ENCODE measurements around the gene SEM1.
"Not testable (repeated sequence)": the region's sequence is repeated elsewhere in the genome, so short reads cannot be mapped to it uniquely, and the experiment has no call there.

SEM1 gene

DNA sequence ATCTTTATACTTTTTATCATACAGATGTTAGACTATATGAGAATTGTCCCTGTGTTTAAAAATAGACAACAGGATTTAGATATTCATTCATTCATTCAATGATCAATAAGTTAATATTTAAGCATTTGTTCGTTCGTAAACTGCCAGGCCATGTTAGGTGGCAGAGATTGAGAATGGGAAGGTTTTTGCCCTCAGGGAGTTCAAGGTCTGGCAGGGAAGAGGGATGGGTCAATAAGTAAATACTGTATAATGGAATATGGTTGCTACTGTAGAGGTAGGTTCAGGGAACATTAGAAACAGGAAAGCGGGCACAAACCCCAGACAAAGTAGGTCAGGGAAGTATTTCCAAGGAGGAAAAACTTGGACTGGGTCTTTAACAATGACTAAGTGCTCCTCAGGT, 64.6 kb downstream of the SEM1 start:
- Histone ChIP-seq H3K36me3 (ENCODE audit: control insufficient read depth in 1 of 2, insufficient read depth in 2 of 2, low read length in 2 of 2) (no peaks in the 10 kb centered on the region), H4K91ac (ENCODE audit: low read depth, low read length) (no peak overlapping the region), H3K79me1 (ENCODE audit: low read length) (no peaks in the 10 kb centered on the region), H3K14ac (ENCODE audit: low read length) (no peak overlapping the region), H3K23ac (ENCODE audit: low read length) (no peak overlapping the region), H2AK5ac (ENCODE audit: low read length) (no peak overlapping the region), H3K18ac (ENCODE audit: low read length) (no peak overlapping the region), H3K27me3 (ENCODE audit: insufficient read depth, low read length) (no peaks in the 10 kb centered on the region), H3K9me3 (ENCODE audit: insufficient read depth, low read depth, low read length) (no peaks in the 10 kb centered on the region), H3K79me2 (ENCODE audit: control insufficient read depth, insufficient read depth, low read length, poor library complexity) (no peaks in the 10 kb centered on the region), H4K12ac (ENCODE audit: low read depth, low read length) (no peak overlapping the region), H3K4me3 (ENCODE audit: low read depth, low read length) (no peak overlapping the region), H4K8ac (ENCODE audit: low read depth, low read length) (no peak overlapping the region), H2BK12ac (ENCODE audit: low read length) (no peak overlapping the region), H3K9ac (ENCODE audit: low read length) (no peak overlapping the region), H3K4me2 (ENCODE audit: low read length) (no peak overlapping the region), H2BK120ac (ENCODE audit: insufficient read depth, low read length, poor library complexity) (no peak overlapping the region), H3K4ac (ENCODE audit: low read depth, low read length) (no peak overlapping the region), H2AFZ (ENCODE audit: insufficient read depth, low read length, poor library complexity) (no peak overlapping the region), H3K27ac (ENCODE audit: low read depth, low read length) (no peak overlapping the region), H2BK5ac (ENCODE audit: low read depth, low read length, poor library complexity) (no peak overlapping the region), H3K4me1 (ENCODE audit: control insufficient read depth in 1 of 2, insufficient read depth in 2 of 2, low read length in 2 of 2) (no peaks in the 10 kb centered on the region)
- WGBS (ENCODE audit: extremely low coverage, insufficient coverage, insufficient read length), result no CpG with 5 or more reads among the region's 3 CpGs
- no peak for DNase-seq

DNA sequence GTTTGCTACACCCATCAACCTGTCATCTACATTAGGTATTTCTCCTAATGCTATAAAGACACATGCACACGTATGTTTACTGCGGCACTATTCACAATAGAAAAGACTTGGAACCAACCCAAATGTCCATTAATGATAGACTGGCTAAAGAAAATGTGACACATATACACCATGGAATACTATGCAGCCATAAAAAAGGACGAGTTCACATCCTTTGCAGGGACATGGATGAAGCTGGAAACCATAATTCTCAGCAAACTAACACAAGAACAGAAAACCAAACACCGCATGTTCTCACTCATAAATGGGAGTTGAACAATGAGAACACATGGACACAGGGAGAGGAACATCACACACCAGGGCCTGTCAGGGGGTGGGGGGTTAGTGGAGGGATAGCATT, 66.2 kb downstream of the SEM1 start:
- H4K91ac ChIP-seq (ENCODE audit: low read depth, low read length); H2AK5ac ChIP-seq (ENCODE audit: low read length); H3K9me3 ChIP-seq (ENCODE audit: insufficient read depth, low read depth, low read length); H3K4me2 ChIP-seq (ENCODE audit: low read length); H4K8ac ChIP-seq (ENCODE audit: low read depth, low read length); H3K4ac ChIP-seq (ENCODE audit: low read depth, low read length); H3K18ac ChIP-seq (ENCODE audit: low read length); H3K9ac ChIP-seq (ENCODE audit: low read length); H3K14ac ChIP-seq (ENCODE audit: low read length); H3K36me3 ChIP-seq (ENCODE audit: control insufficient read depth in 1 of 2, insufficient read depth in 2 of 2, low read length in 2 of 2); H3K27me3 ChIP-seq (ENCODE audit: insufficient read depth, low read length); H2BK120ac ChIP-seq (ENCODE audit: insufficient read depth, low read length, poor library complexity); H2BK12ac ChIP-seq (ENCODE audit: low read length); DNase-seq; H3K4me3 ChIP-seq (ENCODE audit: low read depth, low read length); H3K23ac ChIP-seq (ENCODE audit: low read length); H3K27ac ChIP-seq (ENCODE audit: low read depth, low read length); H4K12ac ChIP-seq (ENCODE audit: low read depth, low read length); H3K4me1 ChIP-seq (ENCODE audit: control insufficient read depth in 1 of 2, insufficient read depth in 2 of 2, low read length in 2 of 2); H3K79me2 ChIP-seq (ENCODE audit: control insufficient read depth, insufficient read depth, low read length, poor library complexity); H2AFZ ChIP-seq (ENCODE audit: insufficient read depth, low read length, poor library complexity); H2BK5ac ChIP-seq (ENCODE audit: low read depth, low read length, poor library complexity); H3K79me1 ChIP-seq (ENCODE audit: low read length): not testable (repeated sequence)
- no CpG with 5 or more reads among the region's 4 CpGs for WGBS (ENCODE audit: extremely low coverage, insufficient coverage, insufficient read length)

DNA sequence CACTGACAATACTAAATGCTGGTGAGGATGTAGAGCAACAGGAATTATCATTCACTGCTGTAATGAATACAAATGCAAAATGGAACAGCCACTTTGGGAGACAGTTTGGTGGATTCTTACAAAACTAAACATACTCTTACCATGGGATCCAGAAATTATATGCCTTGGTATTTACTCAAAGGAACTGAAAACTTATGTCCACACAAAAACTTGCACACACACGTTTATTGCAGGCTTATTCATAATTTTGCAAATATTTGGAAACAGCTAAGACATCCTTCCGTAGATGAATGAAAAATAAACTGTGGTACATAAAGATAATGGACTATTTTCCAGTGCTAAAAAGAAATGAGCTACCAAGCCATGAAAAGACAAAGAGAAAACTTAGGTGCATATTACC, 69.6 kb downstream of the SEM1 start:
- Histone ChIP-seq H2AFZ (ENCODE audit: insufficient read depth, low read length, poor library complexity) (no peak overlapping the region), H3K18ac (ENCODE audit: low read length) (no peak overlapping the region), H3K23ac (ENCODE audit: low read length) (no peak overlapping the region), H2AK5ac (ENCODE audit: low read length) (no peak overlapping the region), H3K79me1 (ENCODE audit: low read length) (no peaks in the 10 kb centered on the region), H3K79me2 (ENCODE audit: control insufficient read depth, insufficient read depth, low read length, poor library complexity) (no peaks in the 10 kb centered on the region), H4K12ac (ENCODE audit: low read depth, low read length) (no peak overlapping the region), H3K27ac (ENCODE audit: low read depth, low read length) (no peak overlapping the region), H2BK5ac (ENCODE audit: low read depth, low read length, poor library complexity) (no peak overlapping the region), H3K14ac (ENCODE audit: low read length) (no peak overlapping the region), H3K27me3 (ENCODE audit: insufficient read depth, low read length) (no peaks in the 10 kb centered on the region), H4K8ac (ENCODE audit: low read depth, low read length) (no peak overlapping the region), H4K91ac (ENCODE audit: low read depth, low read length) (no peak overlapping the region), H3K4me2 (ENCODE audit: low read length) (no peak overlapping the region), H3K9me3 (ENCODE audit: insufficient read depth, low read depth, low read length) (no peaks in the 10 kb centered on the region), H3K9ac (ENCODE audit: low read length) (no peak overlapping the region), H3K36me3 (ENCODE audit: control insufficient read depth in 1 of 2, insufficient read depth in 2 of 2, low read length in 2 of 2) (no peaks in the 10 kb centered on the region), H2BK120ac (ENCODE audit: insufficient read depth, low read length, poor library complexity) (no peak overlapping the region), H2BK12ac (ENCODE audit: low read length) (no peak overlapping the region), H3K4me3 (ENCODE audit: low read depth, low read length) (no peak overlapping the region), H3K4ac (ENCODE audit: low read depth, low read length) (no peak overlapping the region), H3K4me1 (ENCODE audit: control insufficient read depth in 1 of 2, insufficient read depth in 2 of 2, low read length in 2 of 2) (no peaks in the 10 kb centered on the region)
- WGBS (ENCODE audit: extremely low coverage, insufficient coverage, insufficient read length), result no CpG with 5 or more reads among the region's 2 CpGs
- DNase-seq, result no peak
